CD4-positive, alpha-beta T cell treated with Interleukin-2 at 100 ng/mL for 4 hours (primary cell): ENCODE measurements around the gene CLDN16.

ENCODE experiments used
- DNase-seq: peaks from one replicate; pipeline ENCODE4 v3.0.0-alpha.2; 2020; ENCODE audit warnings: low spot score

The CLDN16 gene

DNA sequence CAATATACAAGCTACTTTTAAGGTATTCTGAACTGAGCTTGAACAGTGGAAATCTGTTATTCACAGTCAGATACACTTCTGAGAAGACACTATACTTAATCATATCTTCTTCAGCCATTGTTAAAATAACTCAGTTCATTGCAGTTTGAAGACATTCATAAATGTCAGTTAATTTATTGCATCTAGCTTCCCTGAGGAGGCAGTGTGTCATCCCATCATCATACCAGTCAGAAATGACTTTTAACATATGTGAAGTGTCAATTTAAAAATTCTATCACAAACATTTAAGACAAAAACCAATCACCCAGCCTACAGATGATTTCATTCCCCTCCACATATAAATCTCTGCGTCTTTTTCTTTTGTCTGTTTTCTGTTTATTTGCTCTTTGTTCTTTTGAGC lies 54.3 kb downstream of the CLDN16 start:
- no peak for DNase-seq

DNA sequence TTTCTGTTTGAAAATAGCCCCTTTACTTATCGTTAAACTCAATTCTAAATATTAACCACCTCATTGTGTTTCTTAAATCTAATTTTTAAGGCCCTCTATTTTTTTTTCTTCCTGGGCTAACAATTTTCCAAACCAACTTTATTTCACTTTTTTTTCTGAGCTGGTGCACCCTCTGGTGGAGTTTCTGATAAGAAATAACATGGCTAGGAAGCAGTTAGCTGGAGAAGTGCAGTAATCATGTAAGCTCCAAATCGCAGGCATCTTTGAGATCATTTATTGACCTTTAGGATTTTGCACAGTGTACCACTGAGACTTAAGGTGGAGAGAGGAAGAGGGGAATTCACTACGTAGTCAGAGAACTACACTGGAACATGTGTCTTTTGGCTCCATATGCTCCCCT lies 55.3 kb downstream of the CLDN16 start:
- DNase-seq: no peak

DNA sequence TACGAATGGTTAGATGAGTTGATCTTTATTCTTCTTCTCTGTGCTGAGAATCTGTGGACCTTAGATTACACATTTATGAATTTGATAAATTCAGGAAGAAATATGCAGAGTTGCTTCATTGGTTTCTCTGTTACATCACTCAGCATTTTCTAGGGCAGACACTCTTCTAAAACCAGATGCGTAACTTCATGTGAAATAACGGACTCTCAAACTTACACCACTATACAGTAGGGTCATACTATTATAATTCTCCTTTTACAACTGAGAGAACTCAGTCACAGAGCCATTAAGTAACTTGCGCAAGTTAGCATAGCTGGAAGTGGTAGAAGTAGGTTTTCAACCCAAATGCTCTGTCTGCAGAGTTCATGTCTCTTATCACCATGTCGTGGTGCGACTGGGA lies 56.0 kb downstream of the CLDN16 start:
- no peak for DNase-seq

DNA sequence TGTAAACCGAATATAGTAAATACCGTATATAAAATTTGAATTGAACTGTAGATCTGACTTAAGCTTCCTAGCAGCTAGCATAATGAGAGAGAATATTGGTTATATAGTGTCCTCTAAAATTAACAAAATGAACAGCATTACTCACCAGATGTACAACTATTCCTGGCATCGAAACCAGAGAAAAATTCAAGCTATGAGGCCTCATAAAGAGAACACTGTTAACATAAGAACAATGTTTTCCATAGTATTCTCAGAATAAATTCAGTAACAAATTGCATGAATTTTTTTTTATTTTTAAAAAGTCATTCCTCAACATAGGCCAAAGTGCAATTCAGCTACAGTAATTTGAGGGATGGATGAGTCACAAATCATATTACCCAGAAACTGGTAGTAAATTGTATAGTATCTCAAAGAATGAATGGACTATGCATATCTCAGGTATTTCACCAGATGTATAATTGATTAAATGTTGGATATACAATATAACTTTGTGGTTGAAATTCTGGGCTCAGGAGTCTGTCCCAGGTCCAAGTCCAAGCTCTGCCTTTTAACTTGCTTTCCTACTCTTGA lies 56.7 kb downstream of the CLDN16 start:
- DNase-seq: no peak

DNA sequence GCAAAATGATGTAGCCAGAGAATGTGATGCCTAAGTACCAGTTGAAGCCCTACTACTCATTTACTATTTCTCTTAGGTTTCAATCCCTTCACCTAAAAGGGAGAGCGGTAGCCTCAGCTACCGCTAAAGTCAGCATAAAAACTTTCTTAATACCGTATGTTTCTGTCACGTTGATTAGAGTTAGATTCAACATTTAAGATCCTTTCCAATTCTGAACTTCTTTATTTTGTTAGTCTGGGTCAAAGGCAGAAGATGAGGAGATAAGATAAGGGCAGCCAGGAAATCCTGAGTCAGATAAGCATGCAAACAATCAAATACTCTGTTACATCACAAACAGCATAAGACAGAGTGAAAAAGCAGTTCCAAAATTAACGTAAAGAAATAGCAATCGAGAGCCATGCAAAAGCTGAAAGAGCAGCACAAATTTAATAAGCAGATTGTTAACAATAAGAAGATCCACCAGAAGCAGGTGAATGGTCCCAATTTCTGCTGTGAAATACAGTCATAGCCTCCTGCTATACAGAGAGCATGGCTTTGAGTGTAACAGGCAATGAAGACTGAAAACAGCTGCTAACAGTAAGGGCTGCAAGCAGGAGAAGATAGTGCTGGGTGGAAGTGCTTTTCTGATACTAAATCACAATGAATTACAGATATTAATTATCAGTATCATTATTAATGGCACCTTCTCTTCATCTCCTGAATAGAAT lies 58.8 kb downstream of the CLDN16 start:
- peak; percentile 5 for DNase-seq

DNA sequence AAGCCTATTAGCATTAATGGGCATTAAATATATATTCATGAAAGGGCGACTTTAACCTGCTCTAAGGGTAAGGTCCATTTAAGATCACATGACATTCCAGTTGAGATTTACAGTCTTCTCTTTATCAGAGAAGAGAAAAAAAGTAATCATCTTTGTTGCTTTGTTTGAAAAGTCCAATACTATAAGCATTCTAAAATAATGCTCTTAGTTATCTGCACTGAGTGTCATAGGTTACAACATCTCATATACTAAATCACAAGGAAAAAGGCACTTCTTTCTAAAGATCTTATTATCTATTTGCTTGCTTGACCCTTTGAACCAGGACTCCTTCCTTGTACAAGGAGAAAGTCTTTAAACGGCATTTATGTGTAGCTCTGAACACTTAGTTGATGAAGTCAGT lies 60.3 kb downstream of the CLDN16 start:
- DNase-seq: no peak

DNA sequence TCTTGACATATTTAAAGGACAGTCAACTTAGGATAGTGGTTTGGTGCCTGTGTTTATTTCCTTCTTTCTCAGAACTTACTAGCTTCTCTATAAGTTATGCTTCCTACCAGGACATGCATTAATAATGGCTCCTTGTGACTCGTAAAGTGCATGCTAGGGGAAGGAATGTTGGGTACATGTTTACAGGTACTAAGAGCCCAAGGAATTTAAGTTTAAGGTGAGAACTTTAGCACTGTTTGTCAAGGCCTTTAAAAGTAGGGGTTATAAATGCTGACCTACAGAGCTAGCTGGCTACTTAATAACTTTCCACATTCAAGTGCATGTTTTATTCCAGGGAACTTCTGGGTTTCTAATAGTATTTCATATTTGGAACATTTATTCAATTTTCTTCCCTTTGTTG lies 61.8 kb downstream of the CLDN16 start, which contains the start of gene TMEM207:
Gene TMEM207 (minus strand): TSS at position 101 of the 400 bp plus-strand sequence. CDS start 92 bp downstream, at position 9.
- DNase-seq: no peak

DNA sequence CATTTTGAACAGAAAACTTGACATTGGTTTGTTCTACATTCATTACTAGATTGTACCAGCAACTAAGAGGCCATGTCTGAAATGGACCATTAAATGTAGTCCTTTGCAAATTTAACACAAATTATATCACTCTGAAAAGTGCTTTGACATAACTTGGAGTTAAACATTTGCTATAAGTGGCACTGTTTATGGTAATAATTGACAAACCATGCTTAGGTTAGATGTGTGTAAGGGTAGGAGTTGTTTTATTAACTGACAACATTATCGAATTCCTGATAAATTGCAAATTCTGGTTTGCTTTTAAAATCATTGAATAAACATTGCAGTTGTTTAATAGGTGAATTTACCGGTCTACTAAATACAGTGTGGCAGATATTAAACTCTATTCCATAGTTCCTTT lies 67.9 kb downstream of the CLDN16 start:
- DNase-seq: no peak

DNA sequence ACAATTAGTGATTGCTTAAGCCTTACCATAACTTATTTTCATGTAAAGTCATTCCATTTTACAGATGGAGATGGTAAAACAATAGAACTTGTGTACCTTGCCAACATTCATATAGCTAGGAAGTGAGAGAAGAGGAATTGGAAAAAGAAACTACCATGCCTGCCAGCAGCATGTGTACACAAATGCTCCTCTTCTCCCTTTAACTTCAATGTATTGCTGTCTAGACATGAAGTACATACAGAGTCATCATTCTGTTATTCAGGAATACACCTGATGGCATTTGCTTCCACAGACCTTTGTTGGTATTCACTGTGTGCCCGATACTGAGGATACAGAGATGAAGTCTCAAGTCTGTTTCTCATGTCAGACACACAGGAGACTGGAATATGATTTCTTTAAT lies 68.8 kb downstream of the CLDN16 start:
- no peak for DNase-seq

DNA sequence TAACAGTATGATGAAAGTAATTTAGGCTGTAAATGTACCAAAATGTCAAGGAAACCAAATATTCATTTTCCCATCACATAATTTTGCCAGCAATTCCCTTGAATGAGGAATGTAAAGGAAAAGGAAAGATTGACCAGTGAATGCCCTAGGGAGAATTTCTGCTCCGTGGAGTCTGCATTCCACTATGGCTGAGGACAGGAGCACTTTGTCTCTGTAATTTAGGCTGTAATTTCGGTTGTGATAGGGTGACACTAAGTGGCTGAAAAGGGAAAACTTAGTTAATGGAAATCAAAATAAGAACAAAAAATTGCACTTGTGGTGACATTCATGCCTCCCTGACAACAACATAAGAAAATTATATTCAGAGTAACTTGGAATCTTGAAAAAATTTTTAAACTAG lies 70.1 kb downstream of the CLDN16 start:
- DNase-seq: no peak
